ELF-1 (cell line): ENCODE measurements around the gene DCT.
A peak's percentile ranks its signal among the peaks of the same experiment; 100 is the strongest.
"Not testable (repeated sequence)": the region's sequence is repeated elsewhere in the genome, so short reads cannot be mapped to it uniquely, and the experiment has no call there.

Source experiments
- DNase-seq: peaks from one replicate; pipeline ENCODE4 v3.0.0-alpha.2; 2016; ENCODE audit warnings: low read depth, low spot score

The DCT gene

GRCh38 chr13:94479616-94480015, at the start of gene DCT:
Gene DCT (minus strand): TSS chr13:94479682. CDS start chr13:94479255, 427 bp downstream.
- DNase-seq, result peak; percentile 6

- not testable (repeated sequence) for DNase-seq
Measured at GRCh38 chr13:94526956-94527355, 47.5 kb upstream of the DCT start.

GRCh38 chr13:94525781-94526180, 46.3 kb upstream of the DCT start:
- no peak for DNase-seq

- no peak for DNase-seq
Measured at GRCh38 chr13:94524407-94524806, 44.9 kb upstream of the DCT start.

GRCh38 chr13:94520001-94520400, 40.5 kb upstream of the DCT start:
- DNase-seq, result no peak

- no peak for DNase-seq
Measured at GRCh38 chr13:94516456-94516855, 37.0 kb upstream of the DCT start.

- DNase-seq, result no peak
Measured at GRCh38 chr13:94515911-94516310, 36.4 kb upstream of the DCT start.

GRCh38 chr13:94515374-94515773, 35.9 kb upstream of the DCT start:
- no peak for DNase-seq

- no peak for DNase-seq
Measured at GRCh38 chr13:94513026-94513425, 33.5 kb upstream of the DCT start.

- DNase-seq, result no peak
Measured at GRCh38 chr13:94505730-94506129, 26.2 kb upstream of the DCT start.

- no peak for DNase-seq
Measured at GRCh38 chr13:94503851-94504250, 24.4 kb upstream of the DCT start.

- not testable (repeated sequence) for DNase-seq
Measured at GRCh38 chr13:94498831-94499230, 19.3 kb upstream of the DCT start.

- no peak for DNase-seq
Measured at GRCh38 chr13:94495806-94496205, 16.3 kb upstream of the DCT start.

GRCh38 chr13:94494026-94494425, 14.5 kb upstream of the DCT start:
- no peak for DNase-seq

GRCh38 chr13:94487043-94487442, 7.6 kb upstream of the DCT start:
- no peak for DNase-seq

GRCh38 chr13:94483970-94484369, 4.5 kb upstream of the DCT start:
- no peak for DNase-seq

- DNase-seq, result no peak
Measured at GRCh38 chr13:94481941-94482340, 2.5 kb upstream of the DCT start.

GRCh38 chr13:94480672-94481145, 1.2 kb upstream of the DCT start:
- no peak for DNase-seq

GRCh38 chr13:94478913-94479312, 569 bp downstream of the DCT start:
- DNase-seq, result no peak

GRCh38 chr13:94470126-94470525, 9.4 kb downstream of the DCT start:
- no peak for DNase-seq

- DNase-seq, result no peak
Measured at GRCh38 chr13:94464771-94465170, 14.7 kb downstream of the DCT start.

- no peak for DNase-seq
Measured at GRCh38 chr13:94462670-94463069, 16.8 kb downstream of the DCT start.

- DNase-seq, result no peak
Measured at GRCh38 chr13:94459116-94459515, 20.4 kb downstream of the DCT start.

- no peak for DNase-seq
Measured at GRCh38 chr13:94455414-94455813, 24.1 kb downstream of the DCT start.
